RWPE2 (cell line): ENCODE data around the gene OR6C1.
"Not testable (repeated sequence)": the region's sequence is repeated elsewhere in the genome, so short reads cannot be mapped to it uniquely, and the experiment has no call there.

Source experiments
- ATAC-seq: fragments of 200-7000 bp; cut with Tn5 transposase; 3 replicates; pipeline ENCODE4 v1.9.1; 2021; ENCODE audit warnings: low read depth
- DNase-seq: peaks from one replicate; pipeline ENCODE4 v3.0.0-alpha.2; 2020; ENCODE audit warnings: low spot score
- H3K27ac ChIP-seq: fragments of 450-650 bp; 2 replicates; pipeline ENCODE4 v1.5.1; 2017; ENCODE audit warnings: mild to moderate bottlenecking; ENCODE audit not compliant: poor library complexity, severe bottlenecking
- H3K27me3 ChIP-seq: fragments of 250-450 bp; sonication (Bioruptor Pico); 2 replicates; pipeline ENCODE4 v1.5.1; 2021; ENCODE audit warnings: mild to moderate bottlenecking, moderate library complexity; ENCODE audit not compliant: insufficient read depth, poor library complexity, severe bottlenecking
- H3K36me3 ChIP-seq: fragments of 250-450 bp; sonication (Bioruptor Pico); 2 replicates; pipeline ENCODE4 v1.5.1; 2020; ENCODE audit warnings: low read depth, mild to moderate bottlenecking, moderate library complexity
- H3K4me1 ChIP-seq: fragments of 250-450 bp; sonication (Bioruptor Pico); 2 replicates; pipeline ENCODE4 v1.5.1; 2021; ENCODE audit warnings: mild to moderate bottlenecking, moderate library complexity; ENCODE audit not compliant: insufficient read depth, poor library complexity, severe bottlenecking
- H3K4me3 ChIP-seq: fragments of 250-450 bp; sonication (Bioruptor Pico); 2 replicates; pipeline ENCODE4 v1.5.1; 2021; ENCODE audit warnings: mild to moderate bottlenecking, moderate library complexity; ENCODE audit not compliant: severe bottlenecking
- H3K9me3 ChIP-seq: fragments of 250-450 bp; sonication (Bioruptor Pico); 2 replicates; pipeline ENCODE4 v1.5.1; 2021; ENCODE audit warnings: mild to moderate bottlenecking, moderate library complexity; ENCODE audit not compliant: severe bottlenecking
- CTCF ChIP-seq: fragments of 450-650 bp; IDR thresholded peaks from one replicate; pipeline ENCODE4 v1.5.1; 2017; ENCODE audit warnings: mild to moderate bottlenecking, moderate library complexity; ENCODE audit not compliant: poor library complexity, severe bottlenecking

Gene OR6C1

GRCh38 chr12:55314043-55314442 is at the start of gene OR6C1:
Gene OR6C1 (plus strand): TSS chr12:55314343. CDS start chr12:55320600, 6,257 bp downstream.
- no peak for DNase-seq
- Histone ChIP-seq H3K36me3 (no peaks in the 10 kb centered on the region), H3K4me1 (no peaks in the 10 kb centered on the region), H3K4me3 (no peak within 1 kb of the TSS), H3K9me3 (no peaks in the 10 kb centered on the region), H3K27ac (no peak within 1 kb of the TSS), H3K27me3 (peaks cover 14% of the 10 kb centered on the region)
- no peak for ATAC-seq
- TF ChIP-seq CTCF, result no peak

GRCh38 chr12:55280991-55281390 is 33.2 kb upstream of the OR6C1 start:
- Histone ChIP-seq H3K4me3 (no peak overlapping the region), H3K36me3 (no peaks in the 10 kb centered on the region), H3K9me3 (no peaks in the 10 kb centered on the region), H3K4me1 (no peaks in the 10 kb centered on the region), H3K27ac (no peak overlapping the region), H3K27me3 (peaks cover 26% of the 10 kb centered on the region)
- no peak for DNase-seq
- no peak for TF ChIP-seq CTCF
- no peak for ATAC-seq

- no peak for TF ChIP-seq CTCF
- Histone ChIP-seq H3K9me3 (no peaks in the 10 kb centered on the region), H3K27ac (no peak overlapping the region), H3K4me3 (no peak overlapping the region), H3K4me1 (no peaks in the 10 kb centered on the region), H3K36me3 (no peaks in the 10 kb centered on the region), H3K27me3 (peaks cover 12% of the 10 kb centered on the region)
- no peak for DNase-seq
- no peak for ATAC-seq
Measured at GRCh38 chr12:55289999-55290398, 24.1 kb upstream of the OR6C1 start.

GRCh38 chr12:55296469-55296868 is 17.7 kb upstream of the OR6C1 start, which contains the start of gene OR6C6:
Gene OR6C6 (minus strand): TSS chr12:55296569. CDS start chr12:55295232, 1,337 bp downstream.
- Histone ChIP-seq H3K27me3 (peaks cover 25% of the 10 kb centered on the region), H3K9me3 (no peaks in the 10 kb centered on the region), H3K27ac (no peak within 1 kb of the TSS), H3K4me3 (no peak within 1 kb of the TSS), H3K4me1 (no peaks in the 10 kb centered on the region), H3K36me3 (no peaks in the 10 kb centered on the region)
- no peak for DNase-seq
- no peak for TF ChIP-seq CTCF
- no peak for ATAC-seq

GRCh38 chr12:55320201-55320600 is 6.1 kb downstream of the OR6C1 start:
- DNase-seq, result no peak
- Histone ChIP-seq H3K4me3 (no peak overlapping the region), H3K4me1 (no peaks in the 10 kb centered on the region), H3K27ac (no peak overlapping the region), H3K36me3 (no peaks in the 10 kb centered on the region), H3K9me3 (no peaks in the 10 kb centered on the region), H3K27me3 (no peaks in the 10 kb centered on the region)
- no peak for ATAC-seq
- no peak for TF ChIP-seq CTCF

GRCh38 chr12:55325801-55326200 is 11.7 kb downstream of the OR6C1 start:
- H3K36me3 ChIP-seq, H3K4me1 ChIP-seq, H3K27ac ChIP-seq, DNase-seq, ATAC-seq, H3K4me3 ChIP-seq, H3K27me3 ChIP-seq, H3K9me3 ChIP-seq: not testable (repeated sequence)
